GM23338 (cell line): ENCODE measurements around the gene SLC30A3. TPM values are rescaled to one million over a fixed set of nuclear protein-coding genes. Genes with fewer than 3 reads are reported as not detected.

ENCODE experiments used
- ATAC-seq: fragments of 200-7000 bp; cut with Tn5 transposase; 3 replicates; pipeline ENCODE4 v1.9.1; 2020
- DNase-seq: peaks from one replicate; pipeline ENCODE4 v3.0.0-alpha.2; 2015; ENCODE audit warnings: low spot score
- H2AFZ ChIP-seq: fragments of 200-600 bp; sonication (generic); 2 replicates; pipeline ENCODE4 v1.8.0; 2016; ENCODE audit warnings: antibody characterized with exemption, mild to moderate bottlenecking, moderate library complexity
- H3F3A ChIP-seq: fragments of 200-600 bp; sonication (generic); replicated peaks from 2 replicates; pipeline ENCODE4 v1.8.0; 2017; ENCODE audit warnings: antibody characterized with exemption, mixed run types, low read depth
- H3K27ac ChIP-seq: fragments of 200-600 bp; sonication (generic); 2 replicates; pipeline ENCODE4 v1.6.1; 2016; ENCODE audit warnings: low read depth
- H3K27me3 ChIP-seq: fragments of 200-600 bp; sonication (generic); 2 replicates; pipeline ENCODE4 v1.8.0; 2016; ENCODE audit warnings: mild to moderate bottlenecking, mixed run types, moderate library complexity; ENCODE audit not compliant: insufficient read depth
- H3K36me3 ChIP-seq: fragments of 200-600 bp; sonication (generic); 2 replicates; pipeline ENCODE4 v1.8.0; 2016; ENCODE audit warnings: mild to moderate bottlenecking; ENCODE audit not compliant: insufficient read depth
- H3K4me1 ChIP-seq: fragments of 200-600 bp; sonication (generic); 2 replicates; pipeline ENCODE4 v1.8.0; 2016; ENCODE audit warnings: mild to moderate bottlenecking, moderate library complexity; ENCODE audit not compliant: insufficient read depth
- H3K4me2 ChIP-seq: fragments of 200-600 bp; sonication (generic); 2 replicates; pipeline ENCODE4 v1.7.1; 2017; ENCODE audit warnings: mixed run types
- H3K4me3 ChIP-seq: fragments of 200-600 bp; sonication (generic); 2 replicates; pipeline ENCODE4 v1.6.1; 2016; ENCODE audit warnings: mixed run types
- H3K79me2 ChIP-seq: fragments of 200-600 bp; sonication (generic); replicated peaks from 2 replicates; pipeline ENCODE4 v1.8.0; 2017; ENCODE audit warnings: mild to moderate bottlenecking; ENCODE audit not compliant: insufficient read depth
- H3K9me2 ChIP-seq: fragments of 200-600 bp; sonication (generic); 2 replicates; pipeline ENCODE4 v1.8.0; 2017; ENCODE audit not compliant: insufficient read depth
- H4K20me1 ChIP-seq: fragments of 200-600 bp; sonication (generic); replicated peaks from 2 replicates; pipeline ENCODE4 v1.8.0; 2017; ENCODE audit warnings: mild to moderate bottlenecking; ENCODE audit not compliant: insufficient read depth
- H3K27ac Mint-ChIP-seq: 2 replicates; pipeline ENCODE4 v1.8.0; 2020; ENCODE audit warnings: inconsistent platforms, mild to moderate bottlenecking, moderate library complexity, mixed read lengths
- H3K27me3 Mint-ChIP-seq: 3 replicates; pipeline ENCODE4 v1.8.0; 2022; ENCODE audit warnings: low read depth, mild to moderate bottlenecking, moderate library complexity, mixed read lengths, inconsistent platforms; ENCODE audit not compliant: insufficient read depth, poor library complexity
- H3K36me3 Mint-ChIP-seq: 3 replicates; pipeline ENCODE4 v1.8.0; 2021; ENCODE audit warnings: low read depth, mild to moderate bottlenecking, inconsistent platforms, moderate library complexity, mixed read lengths
- H3K4me1 Mint-ChIP-seq: 3 replicates; pipeline ENCODE4 v1.8.0; 2020; ENCODE audit warnings: mild to moderate bottlenecking, inconsistent platforms, mixed read lengths
- H3K4me3 Mint-ChIP-seq: 3 replicates; pipeline ENCODE4 v1.8.0; 2021; ENCODE audit warnings: moderate library complexity, mild to moderate bottlenecking, inconsistent platforms, mixed read lengths
- H3K9me3 Mint-ChIP-seq: 3 replicates; pipeline ENCODE4 v1.8.0; 2020; ENCODE audit warnings: moderate library complexity, mild to moderate bottlenecking, inconsistent platforms, mixed read lengths
- CREB1 ChIP-seq: fragments of 250-450 bp; sonication (Bioruptor Pico); IDR thresholded peaks from 2 replicates; pipeline ENCODE4 v1.5.0; 2020; ENCODE audit warnings: low read depth, mild to moderate bottlenecking, moderate library complexity
- EZH2phosphoT487 ChIP-seq: fragments of 200-600 bp; sonication (generic); IDR thresholded peaks from one replicate; pipeline ENCODE4 v1.8.1; 2018; ENCODE audit warnings: antibody characterized with exemption; ENCODE audit not compliant: unreplicated experiment
- POLR2AphosphoS5 ChIP-seq: IDR thresholded peaks from 2 replicates; pipeline ENCODE4 v1.6.1; 2016; ENCODE audit warnings: antibody characterized with exemption, low read depth
- STAT1 ChIP-seq: IDR thresholded peaks from one replicate; pipeline ENCODE4 v1.6.1; 2016; ENCODE audit warnings: antibody characterized with exemption; ENCODE audit not compliant: unreplicated experiment
- polyA plus RNA-seq: library from polyadenylated mRNA; unstranded; fragments of >200 nt; fragmentation: Nextera tagmentation; extraction: Ambion mirVana; gene quantifications from 2 replicates; pipeline ENCODE4 v1.2.1, GENCODE V29; 2016
- total RNA-seq: library from RNA; depleted of rRNA; stranded (reverse); fragments of >200 nt; shearing (Covaris generic); gene quantifications from 2 replicates; pipeline ENCODE4 v1.2.3, GENCODE V29; 2014
- TF ChIP-seq, protein P1 (sequence below): IDR thresholded peaks from one replicate; pipeline ENCODE4 v1.6.1; 2018; ENCODE audit warnings: antibody characterized with exemption; ENCODE audit not compliant: unreplicated experiment
- TF ChIP-seq, protein P2 (sequence below): fragments of 250-450 bp; sonication (Bioruptor Pico); IDR thresholded peaks from 2 replicates; pipeline ENCODE4 v1.5.0; 2020; ENCODE audit warnings: mild to moderate bottlenecking, moderate library complexity
- TF ChIP-seq, protein P3 (sequence below): IDR thresholded peaks from 2 replicates; pipeline ENCODE4 v1.6.1; 2016; ENCODE audit warnings: antibody characterized with exemption

The SLC30A3 gene
- total and polyA plus RNA-seq, 2 experiments from 2014 or later: 4.1 to 8.3 TPM

DNA sequence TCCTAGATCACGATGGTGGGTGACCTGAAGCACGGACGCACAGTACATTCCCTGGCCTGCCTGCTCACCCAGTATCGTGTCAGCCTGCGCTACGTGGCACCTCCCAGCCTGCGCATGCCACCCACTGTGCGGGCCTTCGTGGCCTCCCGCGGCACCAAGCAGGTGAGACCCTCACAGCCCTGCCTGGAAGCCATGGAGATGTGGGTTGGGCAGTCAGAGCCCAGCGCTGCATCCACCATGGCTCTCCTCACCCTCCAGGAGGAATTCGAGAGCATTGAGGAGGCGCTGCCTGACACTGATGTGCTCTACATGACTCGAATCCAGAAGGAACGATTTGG is 20.3 kb downstream of the SLC30A3 start:
- peaks cover 20% of the 10 kb centered on the region for H3K27me3 Mint-ChIP-seq
- no peaks in the 10 kb centered on the region; the same call in none of the 2 replicates for H4K20me1 ChIP-seq
- H3K27ac Mint-ChIP-seq: no peak overlapping the region
- H3K4me1 Mint-ChIP-seq: no peaks in the 10 kb centered on the region
- H3K27me3 ChIP-seq: no peaks in the 10 kb centered on the region
- H3K4me1 ChIP-seq: no peaks in the 10 kb centered on the region
- H3K9me3 Mint-ChIP-seq: no peaks in the 10 kb centered on the region; the same call in 2 of the 3 replicates
- no peak for ATAC-seq
- DNase-seq: no peak
- no peak overlapping the region for H3K4me3 ChIP-seq
- no peak overlapping the region for H3K27ac ChIP-seq
- H2AFZ ChIP-seq: no peak overlapping the region
- H3K36me3 Mint-ChIP-seq: peaks cover 72% of the 10 kb centered on the region
- no peaks in the 10 kb centered on the region for H3K9me2 ChIP-seq
- peaks cover 7% of the 10 kb centered on the region; the same call in 1 of the 2 replicates for H3F3A ChIP-seq
- H3K79me2 ChIP-seq: no peaks in the 10 kb centered on the region
- no peak for TF ChIP-seq POLR2AphosphoS5
- no peak for TF ChIP-seq EZH2phosphoT487
- TF ChIP-seq, protein P1, sequence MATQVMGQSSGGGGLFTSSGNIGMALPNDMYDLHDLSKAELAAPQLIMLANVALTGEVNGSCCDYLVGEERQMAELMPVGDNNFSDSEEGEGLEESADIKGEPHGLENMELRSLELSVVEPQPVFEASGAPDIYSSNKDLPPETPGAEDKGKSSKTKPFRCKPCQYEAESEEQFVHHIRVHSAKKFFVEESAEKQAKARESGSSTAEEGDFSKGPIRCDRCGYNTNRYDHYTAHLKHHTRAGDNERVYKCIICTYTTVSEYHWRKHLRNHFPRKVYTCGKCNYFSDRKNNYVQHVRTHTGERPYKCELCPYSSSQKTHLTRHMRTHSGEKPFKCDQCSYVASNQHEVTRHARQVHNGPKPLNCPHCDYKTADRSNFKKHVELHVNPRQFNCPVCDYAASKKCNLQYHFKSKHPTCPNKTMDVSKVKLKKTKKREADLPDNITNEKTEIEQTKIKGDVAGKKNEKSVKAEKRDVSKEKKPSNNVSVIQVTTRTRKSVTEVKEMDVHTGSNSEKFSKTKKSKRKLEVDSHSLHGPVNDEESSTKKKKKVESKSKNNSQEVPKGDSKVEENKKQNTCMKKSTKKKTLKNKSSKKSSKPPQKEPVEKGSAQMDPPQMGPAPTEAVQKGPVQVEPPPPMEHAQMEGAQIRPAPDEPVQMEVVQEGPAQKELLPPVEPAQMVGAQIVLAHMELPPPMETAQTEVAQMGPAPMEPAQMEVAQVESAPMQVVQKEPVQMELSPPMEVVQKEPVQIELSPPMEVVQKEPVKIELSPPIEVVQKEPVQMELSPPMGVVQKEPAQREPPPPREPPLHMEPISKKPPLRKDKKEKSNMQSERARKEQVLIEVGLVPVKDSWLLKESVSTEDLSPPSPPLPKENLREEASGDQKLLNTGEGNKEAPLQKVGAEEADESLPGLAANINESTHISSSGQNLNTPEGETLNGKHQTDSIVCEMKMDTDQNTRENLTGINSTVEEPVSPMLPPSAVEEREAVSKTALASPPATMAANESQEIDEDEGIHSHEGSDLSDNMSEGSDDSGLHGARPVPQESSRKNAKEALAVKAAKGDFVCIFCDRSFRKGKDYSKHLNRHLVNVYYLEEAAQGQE: no peak
- TF ChIP-seq CREB1 (CRISPR knock-in tag): no peak
- TF ChIP-seq STAT1: no peak
- no peak overlapping the region for H3K4me2 ChIP-seq
- H3K36me3 ChIP-seq: peaks cover 37% of the 10 kb centered on the region
- H3K4me3 Mint-ChIP-seq: no peak overlapping the region

DNA sequence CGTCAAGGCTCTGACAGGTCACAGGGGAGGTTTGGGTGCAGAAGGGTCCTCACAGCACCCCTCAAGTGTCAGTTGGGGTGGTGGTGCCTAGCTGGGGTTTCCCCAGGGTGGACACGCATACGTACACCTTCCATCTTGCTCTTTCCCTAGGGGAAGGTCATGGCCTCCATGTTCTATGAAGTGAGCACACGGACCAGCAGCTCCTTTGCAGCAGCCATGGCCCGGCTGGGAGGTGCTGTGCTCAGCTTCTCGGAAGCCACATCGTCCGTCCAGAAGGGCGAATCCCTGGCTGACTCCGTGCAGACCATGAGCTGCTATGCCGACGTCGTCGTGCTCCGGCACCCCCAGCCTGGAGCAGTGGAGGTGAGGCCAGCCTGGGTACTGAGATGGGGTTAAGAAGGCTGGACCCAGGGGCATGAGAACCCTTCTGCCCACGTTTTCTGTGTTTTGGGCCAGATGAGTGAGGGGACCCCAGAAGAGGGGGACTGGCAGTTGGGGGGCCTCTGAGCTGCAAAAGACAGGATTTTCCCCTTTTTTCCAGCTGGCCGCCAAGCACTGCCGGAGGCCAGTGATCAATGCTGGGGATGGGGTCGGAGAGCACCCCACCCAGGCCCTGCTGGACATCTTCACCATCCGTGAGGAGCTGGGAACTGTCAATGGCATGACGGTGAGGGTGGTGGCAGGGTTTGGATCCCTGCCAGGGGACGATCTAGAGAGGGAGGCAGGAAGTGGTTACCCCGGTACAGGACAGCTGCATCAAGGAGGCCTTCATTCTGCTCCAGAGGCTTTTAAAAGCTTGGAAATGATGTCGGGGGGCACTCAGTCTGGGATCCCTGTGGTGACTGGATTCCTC is 20.9 kb downstream of the SLC30A3 start:
- Histone ChIP-seq H3K4me1 (no peaks in the 10 kb centered on the region), H3K79me2 (no peaks in the 10 kb centered on the region), H3K27ac (no peak overlapping the region), H4K20me1 (no peaks in the 10 kb centered on the region; the same call in none of the 2 replicates), H3K4me3 (no peak overlapping the region), H3F3A (peaks cover 5% of the 10 kb centered on the region; the same call in 1 of the 2 replicates), H3K36me3 (peaks cover 42% of the 10 kb centered on the region), H3K9me2 (no peaks in the 10 kb centered on the region), H3K4me2 (no peak overlapping the region), H3K27me3 (no peaks in the 10 kb centered on the region), H2AFZ (no peak overlapping the region)
- Mint-ChIP-seq H3K27ac (no peak overlapping the region), H3K4me1 (no peaks in the 10 kb centered on the region), H3K36me3 (peaks cover 78% of the 10 kb centered on the region), H3K4me3 (no peak overlapping the region), H3K27me3 (peaks cover 22% of the 10 kb centered on the region), H3K9me3 (no peaks in the 10 kb centered on the region; the same call in 2 of the 3 replicates)
- DNase-seq (no peak), ATAC-seq (no peak)
- TF ChIP-seq, protein P2, sequence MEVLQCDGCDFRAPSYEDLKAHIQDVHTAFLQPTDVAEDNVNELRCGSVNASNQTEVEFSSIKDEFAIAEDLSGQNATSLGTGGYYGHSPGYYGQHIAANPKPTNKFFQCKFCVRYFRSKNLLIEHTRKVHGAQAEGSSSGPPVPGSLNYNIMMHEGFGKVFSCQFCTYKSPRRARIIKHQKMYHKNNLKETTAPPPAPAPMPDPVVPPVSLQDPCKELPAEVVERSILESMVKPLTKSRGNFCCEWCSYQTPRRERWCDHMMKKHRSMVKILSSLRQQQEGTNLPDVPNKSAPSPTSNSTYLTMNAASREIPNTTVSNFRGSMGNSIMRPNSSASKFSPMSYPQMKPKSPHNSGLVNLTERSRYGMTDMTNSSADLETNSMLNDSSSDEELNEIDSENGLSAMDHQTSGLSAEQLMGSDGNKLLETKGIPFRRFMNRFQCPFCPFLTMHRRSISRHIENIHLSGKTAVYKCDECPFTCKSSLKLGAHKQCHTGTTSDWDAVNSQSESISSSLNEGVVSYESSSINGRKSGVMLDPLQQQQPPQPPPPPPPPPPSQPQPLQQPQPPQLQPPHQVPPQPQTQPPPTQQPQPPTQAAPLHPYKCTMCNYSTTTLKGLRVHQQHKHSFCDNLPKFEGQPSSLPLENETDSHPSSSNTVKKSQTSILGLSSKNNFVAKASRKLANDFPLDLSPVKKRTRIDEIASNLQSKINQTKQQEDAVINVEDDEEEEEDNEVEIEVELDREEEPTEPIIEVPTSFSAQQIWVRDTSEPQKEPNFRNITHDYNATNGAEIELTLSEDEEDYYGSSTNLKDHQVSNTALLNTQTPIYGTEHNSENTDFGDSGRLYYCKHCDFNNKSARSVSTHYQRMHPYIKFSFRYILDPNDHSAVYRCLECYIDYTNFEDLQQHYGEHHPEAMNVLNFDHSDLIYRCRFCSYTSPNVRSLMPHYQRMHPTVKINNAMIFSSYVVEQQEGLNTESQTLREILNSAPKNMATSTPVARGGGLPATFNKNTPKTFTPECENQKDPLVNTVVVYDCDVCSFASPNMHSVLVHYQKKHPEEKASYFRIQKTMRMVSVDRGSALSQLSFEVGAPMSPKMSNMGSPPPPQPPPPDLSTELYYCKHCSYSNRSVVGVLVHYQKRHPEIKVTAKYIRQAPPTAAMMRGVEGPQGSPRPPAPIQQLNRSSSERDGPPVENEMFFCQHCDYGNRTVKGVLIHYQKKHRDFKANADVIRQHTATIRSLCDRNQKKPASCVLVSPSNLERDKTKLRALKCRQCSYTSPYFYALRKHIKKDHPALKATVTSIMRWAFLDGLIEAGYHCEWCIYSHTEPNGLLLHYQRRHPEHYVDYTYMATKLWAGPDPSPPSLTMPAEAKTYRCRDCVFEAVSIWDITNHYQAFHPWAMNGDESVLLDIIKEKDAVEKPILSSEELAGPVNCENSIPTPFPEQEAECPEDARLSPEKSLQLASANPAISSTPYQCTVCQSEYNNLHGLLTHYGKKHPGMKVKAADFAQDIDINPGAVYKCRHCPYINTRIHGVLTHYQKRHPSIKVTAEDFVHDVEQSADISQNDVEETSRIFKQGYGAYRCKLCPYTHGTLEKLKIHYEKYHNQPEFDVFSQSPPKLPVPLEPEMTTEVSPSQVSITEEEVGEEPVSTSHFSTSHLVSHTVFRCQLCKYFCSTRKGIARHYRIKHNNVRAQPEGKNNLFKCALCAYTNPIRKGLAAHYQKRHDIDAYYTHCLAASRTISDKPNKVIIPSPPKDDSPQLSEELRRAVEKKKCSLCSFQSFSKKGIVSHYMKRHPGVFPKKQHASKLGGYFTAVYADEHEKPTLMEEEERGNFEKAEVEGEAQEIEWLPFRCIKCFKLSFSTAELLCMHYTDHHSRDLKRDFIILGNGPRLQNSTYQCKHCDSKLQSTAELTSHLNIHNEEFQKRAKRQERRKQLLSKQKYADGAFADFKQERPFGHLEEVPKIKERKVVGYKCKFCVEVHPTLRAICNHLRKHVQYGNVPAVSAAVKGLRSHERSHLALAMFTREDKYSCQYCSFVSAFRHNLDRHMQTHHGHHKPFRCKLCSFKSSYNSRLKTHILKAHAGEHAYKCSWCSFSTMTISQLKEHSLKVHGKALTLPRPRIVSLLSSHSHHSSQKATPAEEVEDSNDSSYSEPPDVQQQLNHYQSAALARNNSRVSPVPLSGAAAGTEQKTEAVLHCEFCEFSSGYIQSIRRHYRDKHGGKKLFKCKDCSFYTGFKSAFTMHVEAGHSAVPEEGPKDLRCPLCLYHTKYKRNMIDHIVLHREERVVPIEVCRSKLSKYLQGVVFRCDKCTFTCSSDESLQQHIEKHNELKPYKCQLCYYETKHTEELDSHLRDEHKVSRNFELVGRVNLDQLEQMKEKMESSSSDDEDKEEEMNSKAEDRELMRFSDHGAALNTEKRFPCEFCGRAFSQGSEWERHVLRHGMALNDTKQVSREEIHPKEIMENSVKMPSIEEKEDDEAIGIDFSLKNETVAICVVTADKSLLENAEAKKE (CRISPR knock-in tag): no peak
- TF ChIP-seq, protein P3, sequence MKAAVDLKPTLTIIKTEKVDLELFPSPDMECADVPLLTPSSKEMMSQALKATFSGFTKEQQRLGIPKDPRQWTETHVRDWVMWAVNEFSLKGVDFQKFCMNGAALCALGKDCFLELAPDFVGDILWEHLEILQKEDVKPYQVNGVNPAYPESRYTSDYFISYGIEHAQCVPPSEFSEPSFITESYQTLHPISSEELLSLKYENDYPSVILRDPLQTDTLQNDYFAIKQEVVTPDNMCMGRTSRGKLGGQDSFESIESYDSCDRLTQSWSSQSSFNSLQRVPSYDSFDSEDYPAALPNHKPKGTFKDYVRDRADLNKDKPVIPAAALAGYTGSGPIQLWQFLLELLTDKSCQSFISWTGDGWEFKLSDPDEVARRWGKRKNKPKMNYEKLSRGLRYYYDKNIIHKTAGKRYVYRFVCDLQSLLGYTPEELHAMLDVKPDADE: no peak
- no peak for TF ChIP-seq CREB1 (CRISPR knock-in tag)
- TF ChIP-seq STAT1: no peak
- no peak for TF ChIP-seq POLR2AphosphoS5
